Tibial artery (tissue), 4 donors: ENCODE measurements around the gene HTRA1.

Source experiments
- DNase-seq, 2 donors: peaks; one replicate each; pipeline ENCODE4 v3.0.0-alpha.2; 2019
- H3K27ac ChIP-seq, 2 donors: fragments of 200-600 bp; sonication (generic) in 1 of 2; 1 replicate in 1 of 2; 2 replicates in 1 of 2; pipeline ENCODE4 v1.5.1; 2018 to 2019; ENCODE audit warnings: mild to moderate bottlenecking in 1 of 2
- H3K27me3 ChIP-seq, 2 donors: fragments of 200-600 bp; sonication (generic) in 1 of 2; one replicate each; pipeline versions ENCODE4 v1.5.1 to v1.6.0; 2016 to 2019
- H3K36me3 ChIP-seq, 3 donors: fragments of 200-600 bp; sonication (generic) in 2 of 3; one replicate each; pipeline ENCODE4 v1.5.1; 2016 to 2019; ENCODE audit warnings: mild to moderate bottlenecking in 2 of 3
- H3K4me1 ChIP-seq, 4 donors: fragments of 200-600 bp; sonication (generic) in 2 of 4; 1 replicate in 3 of 4; 2 replicates in 1 of 4; pipeline ENCODE4 v1.5.1; 2016 to 2019
- H3K4me3 ChIP-seq, 2 donors: fragments of 200-600 bp; sonication (generic) in 1 of 2; 1 replicate in 1 of 2; 2 replicates in 1 of 2; pipeline ENCODE4 v1.5.1; 2018 to 2019; ENCODE audit warnings: mild to moderate bottlenecking in 2 of 2
- H3K9me3 ChIP-seq, 3 donors: fragments of 200-600 bp; sonication (generic) in 1 of 3; one replicate each; pipeline ENCODE4 v1.5.1; 2016 to 2019
- CTCF ChIP-seq, 2 experiments: fragments of 200-600 bp in 1 of 2; fragments of 450-650 bp in 1 of 2; IDR thresholded peaks; one replicate each; pipeline ENCODE4 v1.5.1; 2017 to 2019; ENCODE audit warnings: antibody characterized with exemption in 2 of 2, mild to moderate bottlenecking in 1 of 2, moderate library complexity in 1 of 2
- intact Hi-C: fragments of 100-400 bp; cut with DNase I; formaldehyde crosslinking; loops from one replicate; pipeline ENCODE4 v1.15.0; 2023; ENCODE audit warnings: low total_unique reads

The HTRA1 gene

GRCh38 chr10:122525788-122526187 is 64.4 kb downstream of the HTRA1 start:
- no peaks in the 10 kb centered on the region for H3K9me3 ChIP-seq

DNA sequence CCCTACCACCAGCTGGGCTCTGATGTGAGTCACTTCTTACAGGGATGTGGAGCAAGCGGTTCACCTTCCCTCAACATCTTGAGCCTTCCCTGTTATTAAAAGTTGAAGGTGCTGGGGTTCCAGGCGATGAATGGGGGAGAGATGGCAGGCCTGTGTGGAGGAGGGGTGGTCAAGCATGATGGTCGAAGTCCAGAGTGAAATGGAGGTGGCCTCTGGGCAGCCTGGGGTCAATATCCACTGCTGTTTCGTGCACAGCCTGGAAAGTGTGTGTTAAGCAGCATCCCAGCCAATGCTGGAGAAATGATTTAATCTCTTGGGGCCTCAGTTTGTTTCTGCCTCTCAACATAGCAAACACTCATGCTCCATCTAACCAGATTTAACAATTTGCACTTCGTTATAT is 65.5 kb downstream of the HTRA1 start:
- no peak for DNase-seq
- Histone ChIP-seq H3K36me3 (no peaks in the 10 kb centered on the region), H3K4me3 (no peak overlapping the region), H3K4me1 (no peaks in the 10 kb centered on the region), H3K27me3 (no peaks in the 10 kb centered on the region), H3K27ac (no peak overlapping the region), H3K9me3 (no peaks in the 10 kb centered on the region)
- intact Hi-C loops: no loop called here
- no peak for TF ChIP-seq CTCF (IDR thresholded peaks at IDR 0.05)

More at GRCh38 chr10:122525788-122526187, 64.4 kb downstream of the HTRA1 start:
- intact Hi-C loops: no loop called here
- H3K4me3 ChIP-seq: no peak overlapping the region
- H3K4me1 ChIP-seq: no peaks in the 10 kb centered on the region
- no peaks in the 10 kb centered on the region for H3K27me3 ChIP-seq
- H3K27ac ChIP-seq: no peak overlapping the region
- no peak for DNase-seq
- H3K36me3 ChIP-seq: no peaks in the 10 kb centered on the region
- TF ChIP-seq CTCF (IDR thresholded peaks at IDR 0.05): no peak

DNA sequence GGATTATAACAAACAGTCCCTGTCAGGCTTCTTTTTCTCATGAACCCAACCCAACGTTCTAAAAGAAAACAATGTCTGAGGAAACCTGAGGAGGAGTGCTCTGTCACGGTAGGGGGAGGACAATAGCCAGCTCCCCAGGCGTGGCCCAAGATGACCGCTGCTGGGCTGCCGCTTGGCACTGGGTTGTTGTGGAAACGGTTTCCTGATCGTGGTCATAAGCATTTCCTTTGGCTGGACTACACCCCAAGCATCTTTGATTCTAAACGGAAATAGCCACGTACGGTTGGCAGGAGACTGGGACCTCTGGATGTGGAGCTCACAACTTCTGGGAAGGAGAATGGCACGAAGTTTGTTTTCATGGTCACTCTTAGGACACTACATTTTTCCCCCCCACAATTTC is 68.8 kb downstream of the HTRA1 start:
- intact Hi-C loops: no loop called here
- Histone ChIP-seq H3K27ac (no peak overlapping the region), H3K4me3 (no peak overlapping the region), H3K4me1 (no peaks in the 10 kb centered on the region), H3K27me3 (no peaks in the 10 kb centered on the region), H3K9me3 (no peaks in the 10 kb centered on the region), H3K36me3 (no peaks in the 10 kb centered on the region)
- no peak for DNase-seq
- no peak for TF ChIP-seq CTCF (IDR thresholded peaks at IDR 0.05)

- Histone ChIP-seq H3K4me1 (no peaks in the 10 kb centered on the region), H3K4me3 (no peak overlapping the region), H3K27ac (no peak overlapping the region), H3K9me3 (no peaks in the 10 kb centered on the region), H3K27me3 (no peaks in the 10 kb centered on the region), H3K36me3 (no peaks in the 10 kb centered on the region)
- no peak for TF ChIP-seq CTCF (IDR thresholded peaks at IDR 0.05)
- DNase-seq: no peak
- intact Hi-C loops: no loop called here
Measured at GRCh38 chr10:122531261-122531660, 69.9 kb downstream of the HTRA1 start.

- intact Hi-C loops: no loop called here
- no peaks in the 10 kb centered on the region for H3K36me3 ChIP-seq
- no peaks in the 10 kb centered on the region for H3K9me3 ChIP-seq
- H3K4me3 ChIP-seq: no peak overlapping the region
- no peaks in the 10 kb centered on the region for H3K4me1 ChIP-seq
- H3K27me3 ChIP-seq: no peaks in the 10 kb centered on the region
- no peak for TF ChIP-seq CTCF (IDR thresholded peaks at IDR 0.05)
- no peak overlapping the region for H3K27ac ChIP-seq
- no peak for DNase-seq
Measured at GRCh38 chr10:122531939-122532338, 70.6 kb downstream of the HTRA1 start.

GRCh38 chr10:122532601-122533296 is 71.4 kb downstream of the HTRA1 start:
- Histone ChIP-seq H3K4me1 (no peaks in the 10 kb centered on the region), H3K4me3 (no peak overlapping the region), H3K9me3 (no peaks in the 10 kb centered on the region), H3K36me3 (no peaks in the 10 kb centered on the region), H3K27me3 (no peaks in the 10 kb centered on the region), H3K27ac (no peak overlapping the region)
- TF ChIP-seq CTCF (IDR thresholded peaks at IDR 0.05): no peak
- intact Hi-C loops: no loop called here
- no peak for DNase-seq
